ENCODE results near the gene NOA1. TPM values are rescaled to one million over a fixed set of nuclear protein-coding genes. Genes with fewer than 3 reads are reported as not detected.

Gene NOA1
- total RNA-seq = 10 to 100 TPM; 21.4 to 21.8 (median 21.4) TPM
- long read RNA-seq, donor 1, transcript NOA1-201 (7 exons, 3,415 nt) = major isoform, 78 of 82 reads
- long read RNA-seq, donor 1, partial matches to known transcripts = 0 of 82 reads
- long read RNA-seq, donor 1, other reads (novel, unspliced or antisense) = 4 of 82 reads
- long read RNA-seq, donor 2, transcript NOA1-201 (7 exons, 3,415 nt) = major isoform, 26 of 36 reads
- long read RNA-seq, donor 2, partial matches to known transcripts = 8 of 36 reads
- long read RNA-seq, donor 2, other reads (novel, unspliced or antisense) = 2 of 36 reads

DNA sequence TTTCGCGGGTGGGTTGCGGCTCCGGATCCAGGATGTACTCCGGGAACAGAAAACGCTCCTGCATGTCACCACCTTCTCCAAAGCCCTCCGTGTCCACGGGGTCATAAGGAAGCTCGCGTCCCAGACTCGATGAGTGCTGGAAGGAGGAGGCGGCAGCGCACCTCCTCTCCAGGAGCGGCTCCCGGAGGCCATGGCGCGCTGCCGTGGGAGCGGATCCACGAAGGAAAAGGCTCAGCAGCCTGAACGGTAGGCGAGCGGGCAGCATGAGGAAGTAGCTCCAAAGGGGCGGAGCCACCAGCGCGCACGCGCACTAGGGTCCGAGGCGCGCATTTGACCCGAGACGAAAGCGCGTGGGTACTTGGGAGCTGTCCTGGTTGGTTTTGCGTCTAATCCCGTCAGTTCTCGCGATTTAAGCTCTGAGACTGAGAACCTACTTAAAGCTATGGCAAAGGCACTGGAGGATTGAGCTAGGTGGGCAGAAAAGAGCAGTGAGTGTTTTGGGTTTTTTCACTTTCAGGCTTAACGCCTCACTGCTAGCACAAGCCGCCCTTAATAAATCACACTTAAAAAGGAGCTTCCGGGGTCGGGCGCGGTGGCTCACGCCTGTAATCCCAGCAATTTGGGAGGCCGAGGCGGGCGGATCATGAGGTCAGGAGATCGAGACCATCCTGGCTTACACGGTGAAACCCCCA is at the start of gene NOA1:
TSS of gene NOA1 (minus strand) at position 286 of the 692 bp plus-strand sequence. CDS start at position 265, 21 bp downstream.
- H3K4me3 ChIP-seq = peak within 1 kb of the TSS; percentile 66
- peak; percentile 91 for ATAC-seq
- DNase-seq = peak; percentile 98 to 99 (median 99)
- H3K36me3 ChIP-seq (ENCODE audit: low read depth) = peaks cover 11% of the 10 kb centered on the region
- intact Hi-C loops (cut with DNase I, micrococcal nuclease) = no loop called here
- H3K4me1 ChIP-seq (ENCODE audit: low read depth) = peaks cover 29% of the 10 kb centered on the region
- peaks cover 13% of the 10 kb centered on the region for H3K9me3 ChIP-seq
- TF ChIP-seq, protein P1, sequence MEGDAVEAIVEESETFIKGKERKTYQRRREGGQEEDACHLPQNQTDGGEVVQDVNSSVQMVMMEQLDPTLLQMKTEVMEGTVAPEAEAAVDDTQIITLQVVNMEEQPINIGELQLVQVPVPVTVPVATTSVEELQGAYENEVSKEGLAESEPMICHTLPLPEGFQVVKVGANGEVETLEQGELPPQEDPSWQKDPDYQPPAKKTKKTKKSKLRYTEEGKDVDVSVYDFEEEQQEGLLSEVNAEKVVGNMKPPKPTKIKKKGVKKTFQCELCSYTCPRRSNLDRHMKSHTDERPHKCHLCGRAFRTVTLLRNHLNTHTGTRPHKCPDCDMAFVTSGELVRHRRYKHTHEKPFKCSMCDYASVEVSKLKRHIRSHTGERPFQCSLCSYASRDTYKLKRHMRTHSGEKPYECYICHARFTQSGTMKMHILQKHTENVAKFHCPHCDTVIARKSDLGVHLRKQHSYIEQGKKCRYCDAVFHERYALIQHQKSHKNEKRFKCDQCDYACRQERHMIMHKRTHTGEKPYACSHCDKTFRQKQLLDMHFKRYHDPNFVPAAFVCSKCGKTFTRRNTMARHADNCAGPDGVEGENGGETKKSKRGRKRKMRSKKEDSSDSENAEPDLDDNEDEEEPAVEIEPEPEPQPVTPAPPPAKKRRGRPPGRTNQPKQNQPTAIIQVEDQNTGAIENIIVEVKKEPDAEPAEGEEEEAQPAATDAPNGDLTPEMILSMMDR (IDR thresholded peaks at IDR 0.05) = no peak

DNA sequence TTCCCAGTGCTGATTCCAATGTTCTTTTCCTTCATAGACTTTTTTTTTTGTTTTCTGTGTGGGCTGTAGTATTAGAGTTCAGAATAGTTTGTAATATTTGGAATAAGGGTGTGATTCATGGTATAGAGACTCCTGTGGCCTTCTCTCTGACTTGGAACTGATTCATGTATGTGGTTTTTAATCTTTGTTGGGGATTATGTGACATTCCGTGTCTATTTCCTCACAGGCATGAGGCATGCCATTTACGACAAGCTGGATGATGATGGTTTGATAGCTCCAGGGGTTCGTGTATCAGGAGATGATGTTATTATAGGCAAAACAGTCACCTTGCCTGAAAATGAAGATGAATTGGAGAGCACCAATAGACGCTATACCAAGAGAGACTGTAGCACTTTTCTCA is 45.7 kb upstream of the NOA1 start:
- no peak for ATAC-seq
- peaks cover 15% of the 10 kb centered on the region for H3K36me3 ChIP-seq (ENCODE audit: low read depth)
- intact Hi-C loops (cut with DNase I, micrococcal nuclease) = no loop called here

DNA sequence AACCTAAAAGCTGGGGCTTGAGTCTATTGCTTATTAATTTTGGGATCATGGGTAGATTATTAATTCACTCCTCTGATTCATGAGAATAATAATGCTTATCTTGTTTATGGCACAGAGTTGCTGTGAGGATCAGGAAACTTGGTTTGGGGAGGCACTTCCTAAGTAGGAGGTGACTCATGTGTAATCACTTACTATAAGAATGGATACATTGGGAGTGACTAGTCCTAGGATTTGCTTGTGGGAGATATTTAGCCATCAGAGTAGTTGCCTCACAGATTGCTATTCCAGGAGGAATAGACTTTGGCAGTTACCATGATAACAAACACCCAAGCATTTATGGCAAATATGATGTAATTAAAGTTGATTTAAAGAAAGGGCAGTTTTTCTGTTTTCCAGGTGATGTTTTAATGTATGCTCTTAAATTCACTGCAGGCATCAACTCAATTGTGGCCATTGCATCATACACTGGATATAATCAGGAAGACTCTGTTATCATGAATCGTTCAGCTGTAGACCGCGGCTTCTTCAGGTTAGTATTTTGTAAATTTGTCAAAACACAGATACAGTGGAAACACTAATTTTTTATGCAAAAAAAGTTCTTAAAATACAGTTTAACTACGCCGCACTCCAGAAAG is 43.2 kb upstream of the NOA1 start:
- no peaks in the 10 kb centered on the region for H3K4me1 ChIP-seq (ENCODE audit: low read depth)
- H3K9me3 ChIP-seq = no peaks in the 10 kb centered on the region
- DNase-seq = no peak
- H3K4me3 ChIP-seq = no peak overlapping the region
- intact Hi-C loops (cut with DNase I, micrococcal nuclease) = no loop called here
- peaks cover 14% of the 10 kb centered on the region for H3K36me3 ChIP-seq (ENCODE audit: low read depth)
- TF ChIP-seq, protein P1 (IDR thresholded peaks at IDR 0.05) = no peak
- ATAC-seq = peak; percentile 28

More for the DNA sequence above, 45.7 kb upstream of the NOA1 start:
- H3K4me1 ChIP-seq (ENCODE audit: low read depth) = no peaks in the 10 kb centered on the region
- TF ChIP-seq, protein P1 (IDR thresholded peaks at IDR 0.05) = no peak
- no peak overlapping the region for H3K4me3 ChIP-seq
- H3K9me3 ChIP-seq = no peaks in the 10 kb centered on the region
- DNase-seq = no peak

DNA sequence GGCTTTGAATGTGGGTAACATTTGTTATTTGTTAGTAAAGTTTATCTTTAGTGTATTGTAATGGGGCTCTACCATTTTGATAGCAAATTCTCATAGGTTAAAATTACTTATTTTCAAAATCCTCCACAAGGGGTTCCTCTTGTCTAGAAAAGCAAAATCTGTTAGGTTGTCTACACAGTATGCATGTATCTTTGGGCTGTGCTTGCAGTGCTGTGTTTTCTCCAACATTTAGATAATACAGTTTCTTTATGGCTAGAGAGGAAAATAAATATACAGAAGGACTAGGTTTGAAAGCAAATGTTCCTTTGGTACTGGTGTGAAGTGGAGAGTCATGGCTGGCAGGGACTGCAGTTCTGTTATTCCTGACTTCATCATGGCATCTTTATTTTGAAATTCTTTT is 41.6 kb upstream of the NOA1 start:
- Histone ChIP-seq H3K9me3 (no peaks in the 10 kb centered on the region), H3K4me1 (ENCODE audit: low read depth) (no peaks in the 10 kb centered on the region), H3K4me3 (no peak overlapping the region), H3K36me3 (ENCODE audit: low read depth) (peaks cover 7% of the 10 kb centered on the region)
- intact Hi-C loops (cut with DNase I, micrococcal nuclease) = no loop called here
- ATAC-seq = no peak
- TF ChIP-seq, protein P1 (IDR thresholded peaks at IDR 0.05) = no peak
- no peak for DNase-seq

DNA sequence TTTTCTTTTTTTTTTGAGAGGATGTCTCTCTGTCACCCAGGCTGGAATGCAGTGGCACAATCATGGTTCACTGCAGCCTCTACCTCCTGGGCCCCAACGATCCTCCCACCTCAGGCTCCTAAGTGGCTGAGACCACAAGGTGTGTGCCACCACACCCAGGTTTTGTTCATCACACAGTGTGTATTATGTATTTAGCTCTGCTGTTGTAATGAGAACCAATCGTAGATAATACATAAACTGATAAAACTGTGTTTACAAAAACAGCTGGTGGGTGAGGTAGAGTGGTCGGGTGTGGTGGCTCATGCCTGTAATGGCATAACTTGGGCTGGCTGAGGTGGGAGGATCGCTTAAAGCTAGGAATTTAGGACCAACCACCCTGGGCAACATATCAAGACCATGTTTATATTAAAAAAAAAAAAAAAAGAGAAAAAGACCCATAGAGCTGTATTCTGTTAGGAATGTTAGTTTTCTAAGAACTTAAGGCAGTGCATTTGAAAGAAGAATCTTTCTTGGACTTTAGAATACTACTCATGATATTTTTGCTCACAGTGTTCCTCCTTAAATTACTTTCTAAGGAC is 36.2 kb upstream of the NOA1 start:
- Histone ChIP-seq H3K36me3 (ENCODE audit: low read depth) (peaks cover 10% of the 10 kb centered on the region), H3K4me3 (no peak overlapping the region), H3K9me3 (no peaks in the 10 kb centered on the region), H3K4me1 (ENCODE audit: low read depth) (no peaks in the 10 kb centered on the region)
- TF ChIP-seq, protein P1 (IDR thresholded peaks at IDR 0.05) = no peak
- peak in 1 of 3 donors; percentile 7 for DNase-seq
- intact Hi-C loops (cut with DNase I, micrococcal nuclease) = no loop called here
- ATAC-seq = peak; percentile 67
